Smooth muscle cell (in vitro differentiated cells): ENCODE measurements around the gene NKX2-4. TPM values are rescaled to one million over a fixed set of nuclear protein-coding genes. Genes with fewer than 3 reads are reported as not detected.

Experiments
- DNase-seq: peaks from one replicate; lab custom pipeline; 2025; ENCODE audit not compliant: unreplicated experiment; lab: John Stamatoyannopoulos, UW
- H2AFZ ChIP-seq: fragments of 200-600 bp; sonication (generic); 2 replicates; pipeline ENCODE4 v1.6.0; 2016; ENCODE audit warnings: antibody characterized with exemption, low read depth, mild to moderate bottlenecking
- H3F3A ChIP-seq: fragments of 200-600 bp; sonication (generic); 2 replicates; pipeline ENCODE4 v1.6.0; 2017; ENCODE audit warnings: antibody characterized with exemption, low read depth
- H3K27ac ChIP-seq: fragments of 200-600 bp; sonication (generic); 2 replicates; pipeline ENCODE4 v1.5.1; 2016; ENCODE audit warnings: low read depth, mild to moderate bottlenecking
- H3K27me3 ChIP-seq: fragments of 200-600 bp; sonication (generic); 2 replicates; pipeline ENCODE4 v1.6.1; 2016; ENCODE audit warnings: low read depth, mild to moderate bottlenecking
- H3K36me3 ChIP-seq: fragments of 200-600 bp; sonication (generic); 2 replicates; pipeline ENCODE4 v1.5.1; 2016; ENCODE audit warnings: low read depth
- H3K4me1 ChIP-seq: fragments of 200-600 bp; sonication (generic); 2 replicates; pipeline ENCODE4 v1.5.1; 2016; ENCODE audit warnings: low read depth
- H3K4me2 ChIP-seq: fragments of 200-600 bp; sonication (generic); 2 replicates; pipeline ENCODE4 v1.6.0; 2016; ENCODE audit warnings: mild to moderate bottlenecking
- H3K4me3 ChIP-seq: fragments of 200-600 bp; sonication (generic); 2 replicates; pipeline ENCODE4 v1.5.1; 2016; ENCODE audit warnings: mild to moderate bottlenecking
- H3K79me2 ChIP-seq: fragments of 200-600 bp; sonication (generic); 2 replicates; pipeline ENCODE4 v1.6.0; 2016; ENCODE audit warnings: low read depth, mild to moderate bottlenecking
- H3K9ac ChIP-seq: fragments of 200-600 bp; sonication (generic); 2 replicates; pipeline ENCODE4 v1.6.0; 2016; ENCODE audit warnings: low read depth
- H3K9me3 ChIP-seq: fragments of 200-600 bp; sonication (generic); replicated peaks from 2 replicates; pipeline ENCODE4 v1.5.1; 2016; ENCODE audit warnings: low read depth
- H4K20me1 ChIP-seq: fragments of 200-600 bp; sonication (generic); 2 replicates; pipeline ENCODE4 v1.6.0; 2016; ENCODE audit warnings: low read depth
- WGBS: methylation state at CpG from one replicate; pipeline ENCODE4 v1.1.7; 2016; ENCODE audit warnings: low lambda C conversion rate; 5-methylcytosine and 5-hydroxymethylcytosine counted together
- polyA plus RNA-seq: library from polyadenylated mRNA; unstranded; fragments of >200 nt; fragmentation: Nextera tagmentation; extraction: Ambion mirVana; gene quantifications from 2 replicates; pipeline ENCODE4 v1.2.1, GENCODE V29; 2016
- total RNA-seq: library from RNA; depleted of rRNA; stranded (reverse); fragments of >200 nt; gene quantifications from 2 replicates; pipeline ENCODE4 v1.2.3, GENCODE V29; 2014
- TF ChIP-seq, protein P1 (sequence below): fragments of 200-600 bp; sonication (generic); IDR thresholded peaks from 2 replicates; pipeline ENCODE4 v1.5.1; 2017; ENCODE audit warnings: borderline replicate concordance, mild to moderate bottlenecking, antibody characterized with exemption; ENCODE audit not compliant: insufficient read depth, poor library complexity, severe bottlenecking

NKX2-4 gene
- total and polyA plus RNA-seq, 2 experiments from 2014 or later: not detected

DNA sequence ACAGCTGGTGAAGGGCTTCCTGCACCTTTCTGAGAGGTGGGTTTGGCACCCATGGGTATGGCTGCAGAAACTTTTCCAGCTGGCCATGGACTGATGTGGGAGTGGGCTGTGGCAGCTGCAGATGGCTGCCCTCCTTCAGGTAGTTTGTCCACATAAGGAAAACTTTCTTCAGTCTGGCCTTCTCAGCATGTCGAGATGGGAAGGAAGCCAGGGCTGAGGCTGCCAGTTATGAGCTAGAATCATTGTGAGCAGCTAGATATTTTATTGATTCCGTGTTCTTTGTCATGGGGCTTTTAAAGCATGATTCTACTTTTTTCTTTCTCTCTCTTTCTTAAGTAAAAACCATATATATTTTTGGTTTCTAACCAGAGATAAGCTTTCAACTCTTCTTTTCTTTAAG is 16.6 kb downstream of the NKX2-4 start:
- DNase-seq: no peak
- no peak overlapping the region for H2AFZ ChIP-seq
- H3K36me3 ChIP-seq: peaks cover 6% of the 10 kb centered on the region
- H3K4me1 ChIP-seq: no peaks in the 10 kb centered on the region
- H3K4me2 ChIP-seq: no peak overlapping the region
- TF ChIP-seq, protein P1, sequence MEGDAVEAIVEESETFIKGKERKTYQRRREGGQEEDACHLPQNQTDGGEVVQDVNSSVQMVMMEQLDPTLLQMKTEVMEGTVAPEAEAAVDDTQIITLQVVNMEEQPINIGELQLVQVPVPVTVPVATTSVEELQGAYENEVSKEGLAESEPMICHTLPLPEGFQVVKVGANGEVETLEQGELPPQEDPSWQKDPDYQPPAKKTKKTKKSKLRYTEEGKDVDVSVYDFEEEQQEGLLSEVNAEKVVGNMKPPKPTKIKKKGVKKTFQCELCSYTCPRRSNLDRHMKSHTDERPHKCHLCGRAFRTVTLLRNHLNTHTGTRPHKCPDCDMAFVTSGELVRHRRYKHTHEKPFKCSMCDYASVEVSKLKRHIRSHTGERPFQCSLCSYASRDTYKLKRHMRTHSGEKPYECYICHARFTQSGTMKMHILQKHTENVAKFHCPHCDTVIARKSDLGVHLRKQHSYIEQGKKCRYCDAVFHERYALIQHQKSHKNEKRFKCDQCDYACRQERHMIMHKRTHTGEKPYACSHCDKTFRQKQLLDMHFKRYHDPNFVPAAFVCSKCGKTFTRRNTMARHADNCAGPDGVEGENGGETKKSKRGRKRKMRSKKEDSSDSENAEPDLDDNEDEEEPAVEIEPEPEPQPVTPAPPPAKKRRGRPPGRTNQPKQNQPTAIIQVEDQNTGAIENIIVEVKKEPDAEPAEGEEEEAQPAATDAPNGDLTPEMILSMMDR: no peak
- H3K9me3 ChIP-seq: no peaks in the 10 kb centered on the region
- H3K27ac ChIP-seq: no peak overlapping the region
- 100% methylated on average over 2 of the region's 2 CpGs for WGBS
- no peaks in the 10 kb centered on the region for H3K27me3 ChIP-seq
- H3K79me2 ChIP-seq: peaks cover 9% of the 10 kb centered on the region
- no peak overlapping the region for H3K9ac ChIP-seq
- H3K4me3 ChIP-seq: no peak overlapping the region
- H4K20me1 ChIP-seq: peaks cover 65% of the 10 kb centered on the region
- H3F3A ChIP-seq: no peaks in the 10 kb centered on the region

DNA sequence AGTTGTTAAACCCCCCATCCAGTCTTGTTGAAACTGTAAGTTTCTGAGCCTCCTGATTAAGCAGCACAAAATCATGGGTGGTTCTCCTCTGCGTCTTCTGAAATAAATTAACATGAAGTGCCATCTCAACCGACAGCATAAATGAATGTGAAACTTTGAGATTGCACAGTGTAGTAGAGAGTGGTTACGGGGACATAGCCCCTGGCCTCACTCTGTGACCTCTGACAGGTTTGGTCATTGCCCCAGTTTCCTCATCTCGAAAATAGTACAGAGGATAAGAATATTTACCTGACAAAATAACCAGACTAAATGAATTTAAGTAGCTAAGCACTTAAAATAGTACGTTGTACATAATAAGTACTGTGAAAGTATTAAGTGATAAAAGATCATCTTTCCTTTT is 19.1 kb downstream of the NKX2-4 start:
- Histone ChIP-seq H3K27me3 (no peaks in the 10 kb centered on the region), H3F3A (no peaks in the 10 kb centered on the region), H4K20me1 (peaks cover 80% of the 10 kb centered on the region), H3K36me3 (peaks cover 6% of the 10 kb centered on the region), H3K4me2 (no peak overlapping the region), H3K79me2 (peaks cover 28% of the 10 kb centered on the region), H3K9me3 (no peaks in the 10 kb centered on the region), H2AFZ (no peak overlapping the region), H3K27ac (no peak overlapping the region), H3K4me3 (no peak overlapping the region), H3K9ac (no peak overlapping the region), H3K4me1 (no peaks in the 10 kb centered on the region)
- TF ChIP-seq, protein P1: no peak
- no peak for DNase-seq
- 84% methylated on average over 5 of the region's 5 CpGs for WGBS

DNA sequence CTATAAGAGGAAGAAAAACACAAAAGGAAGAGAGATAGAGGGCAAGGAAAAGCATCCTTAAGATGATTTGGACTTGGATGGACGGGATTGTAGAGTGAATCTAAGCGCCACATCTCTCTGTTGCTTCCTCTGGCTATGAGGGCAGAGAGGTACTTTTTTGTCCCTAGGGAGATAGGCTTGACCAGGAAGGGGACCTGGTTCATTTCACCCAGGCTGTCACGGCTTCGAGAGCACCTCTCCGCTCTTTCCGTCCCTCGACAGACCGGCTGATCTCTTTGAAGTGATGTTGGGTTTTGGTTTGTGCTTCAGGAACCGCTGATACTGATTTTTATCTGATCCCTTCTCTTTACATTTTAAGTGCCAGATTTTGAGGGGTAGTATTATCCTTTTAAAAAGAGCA is 19.6 kb downstream of the NKX2-4 start:
- DNase-seq: no peak
- no peak overlapping the region for H3K4me3 ChIP-seq
- no peak overlapping the region for H3K9ac ChIP-seq
- H3K9me3 ChIP-seq: no peaks in the 10 kb centered on the region
- H2AFZ ChIP-seq: no peak overlapping the region
- TF ChIP-seq, protein P1: no peak
- H3K4me2 ChIP-seq: no peak overlapping the region
- no peaks in the 10 kb centered on the region for H3K27me3 ChIP-seq
- H4K20me1 ChIP-seq: peaks cover 85% of the 10 kb centered on the region
- 59% methylated on average over 9 of the region's 9 CpGs for WGBS
- no peaks in the 10 kb centered on the region for H3F3A ChIP-seq
- peaks cover 6% of the 10 kb centered on the region for H3K36me3 ChIP-seq
- no peak overlapping the region for H3K27ac ChIP-seq
- peaks cover 31% of the 10 kb centered on the region for H3K79me2 ChIP-seq
- H3K4me1 ChIP-seq: no peaks in the 10 kb centered on the region

DNA sequence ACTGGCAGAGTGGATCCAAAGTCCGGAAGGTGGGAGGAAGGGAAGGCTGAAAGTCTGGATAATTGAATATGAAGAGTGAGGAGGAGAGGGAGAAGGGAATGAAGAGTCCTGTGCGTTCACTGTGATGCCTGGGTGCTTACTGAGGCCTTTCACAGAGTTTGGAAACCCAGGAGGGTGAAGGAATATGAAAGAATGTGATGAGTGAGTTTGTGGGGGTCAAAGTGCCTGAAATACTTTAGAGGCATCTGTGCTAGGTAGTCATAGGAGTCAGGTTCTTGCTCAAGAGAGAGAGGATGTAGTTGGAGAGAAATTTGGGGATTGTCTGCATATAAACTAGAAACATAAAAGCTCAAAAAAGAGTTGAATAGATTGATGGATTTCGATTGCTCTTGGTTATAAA is 20.7 kb downstream of the NKX2-4 start:
- H3K4me2 ChIP-seq: no peak overlapping the region
- TF ChIP-seq, protein P1: no peak
- no peak overlapping the region for H3K9ac ChIP-seq
- H3K9me3 ChIP-seq: no peaks in the 10 kb centered on the region
- no peaks in the 10 kb centered on the region for H3K27me3 ChIP-seq
- H4K20me1 ChIP-seq: peaks cover 95% of the 10 kb centered on the region
- H2AFZ ChIP-seq: no peak overlapping the region
- no peak overlapping the region for H3K27ac ChIP-seq
- H3K79me2 ChIP-seq: peaks cover 38% of the 10 kb centered on the region
- 87% methylated on average over 3 of the region's 3 CpGs for WGBS
- H3K36me3 ChIP-seq: no peaks in the 10 kb centered on the region
- no peaks in the 10 kb centered on the region for H3F3A ChIP-seq
- DNase-seq: no peak
- H3K4me3 ChIP-seq: no peak overlapping the region
- H3K4me1 ChIP-seq: no peaks in the 10 kb centered on the region
